GM06990 (cell line): ENCODE data around the gene JAKMIP2.

Source experiments
- DNase-seq: peaks from one replicate; pipeline ENCODE4 v3.0.0-alpha.2; 2011; ENCODE audit not compliant: insufficient read length; ENCODE audit errors: extremely low read depth
- H3K27me3 ChIP-seq: replicated peaks from 2 replicates; pipeline ENCODE4 v1.6.0; 2011; ENCODE audit warnings: low read length; ENCODE audit not compliant: control insufficient read depth, insufficient read depth
- H3K36me3 ChIP-seq: 2 replicates; pipeline ENCODE4 v1.5.1; 2011; ENCODE audit warnings: low read length; ENCODE audit not compliant: control insufficient read depth, insufficient read depth
- H3K4me3 ChIP-seq: replicated peaks from 2 replicates; pipeline ENCODE4 v1.5.1; 2011; ENCODE audit warnings: low read depth, mild to moderate bottlenecking, control low read depth, low read length
- TF ChIP-seq, protein P1 (sequence below): IDR thresholded peaks from 2 replicates; pipeline ENCODE4 v1.5.1; 2011; ENCODE audit warnings: low read length, control low read depth, mild to moderate bottlenecking, inconsistent platforms; ENCODE audit not compliant: insufficient read depth, poor library complexity, severe bottlenecking

JAKMIP2 gene

DNA sequence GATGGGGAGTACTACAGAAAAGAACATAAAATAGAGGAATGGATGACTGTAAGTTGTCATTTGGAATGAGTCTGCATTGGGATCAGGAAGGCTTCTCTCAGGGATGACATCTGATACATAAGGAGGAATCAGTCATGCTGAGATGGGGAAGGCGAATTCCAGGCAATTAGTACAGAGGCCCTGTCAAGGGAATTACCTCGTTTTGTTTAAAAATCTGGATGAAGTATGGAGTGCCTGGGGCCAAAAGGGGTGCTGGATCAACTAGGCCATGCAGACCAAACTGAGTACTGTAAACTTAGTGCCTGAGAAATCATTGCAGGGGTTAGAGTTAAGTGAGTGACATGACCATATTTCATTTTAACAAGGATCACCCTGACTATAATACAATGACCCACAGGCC lies 30.5 kb downstream of the JAKMIP2 start:
- TF ChIP-seq, protein P1, sequence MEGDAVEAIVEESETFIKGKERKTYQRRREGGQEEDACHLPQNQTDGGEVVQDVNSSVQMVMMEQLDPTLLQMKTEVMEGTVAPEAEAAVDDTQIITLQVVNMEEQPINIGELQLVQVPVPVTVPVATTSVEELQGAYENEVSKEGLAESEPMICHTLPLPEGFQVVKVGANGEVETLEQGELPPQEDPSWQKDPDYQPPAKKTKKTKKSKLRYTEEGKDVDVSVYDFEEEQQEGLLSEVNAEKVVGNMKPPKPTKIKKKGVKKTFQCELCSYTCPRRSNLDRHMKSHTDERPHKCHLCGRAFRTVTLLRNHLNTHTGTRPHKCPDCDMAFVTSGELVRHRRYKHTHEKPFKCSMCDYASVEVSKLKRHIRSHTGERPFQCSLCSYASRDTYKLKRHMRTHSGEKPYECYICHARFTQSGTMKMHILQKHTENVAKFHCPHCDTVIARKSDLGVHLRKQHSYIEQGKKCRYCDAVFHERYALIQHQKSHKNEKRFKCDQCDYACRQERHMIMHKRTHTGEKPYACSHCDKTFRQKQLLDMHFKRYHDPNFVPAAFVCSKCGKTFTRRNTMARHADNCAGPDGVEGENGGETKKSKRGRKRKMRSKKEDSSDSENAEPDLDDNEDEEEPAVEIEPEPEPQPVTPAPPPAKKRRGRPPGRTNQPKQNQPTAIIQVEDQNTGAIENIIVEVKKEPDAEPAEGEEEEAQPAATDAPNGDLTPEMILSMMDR = no peak
- DNase-seq = no peak
- Histone ChIP-seq H3K36me3 (no peaks in the 10 kb centered on the region), H3K27me3 (no peaks in the 10 kb centered on the region), H3K4me3 (no peak overlapping the region)

DNA sequence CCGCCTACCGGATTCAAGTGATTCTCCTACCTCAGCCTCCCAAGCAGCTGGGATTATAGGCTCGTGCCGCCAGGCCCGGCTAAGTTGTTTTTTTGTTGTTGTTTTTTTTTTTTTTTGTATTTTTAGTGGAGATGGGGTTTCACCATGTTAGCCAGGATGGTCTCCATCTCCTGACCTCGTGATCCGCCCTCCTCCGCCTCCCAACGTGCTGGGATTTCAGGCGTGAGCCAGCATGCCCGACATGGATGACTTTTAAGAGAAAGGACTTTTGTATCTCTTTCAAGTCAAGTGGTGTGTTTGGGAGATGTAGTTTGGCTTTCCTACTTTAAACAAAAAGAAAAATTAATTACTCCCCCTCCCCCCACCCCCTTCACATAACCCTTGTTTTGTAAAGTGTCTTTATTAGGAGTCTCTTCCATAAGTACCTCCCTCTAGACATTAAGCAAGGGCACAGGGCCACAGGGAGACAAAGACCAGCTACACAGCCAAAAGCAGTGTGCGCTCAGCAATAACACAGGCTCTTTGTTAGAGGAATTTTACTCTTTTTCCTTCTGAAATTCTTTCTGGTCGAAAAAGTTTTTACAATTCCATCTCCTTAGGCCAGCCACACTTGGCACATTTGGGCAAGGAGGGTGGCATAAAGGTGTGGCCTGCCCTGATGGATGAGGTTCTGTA lies 31.2 kb downstream of the JAKMIP2 start:
- no peaks in the 10 kb centered on the region for H3K36me3 ChIP-seq
- TF ChIP-seq, protein P1 = no peak
- no peak overlapping the region for H3K4me3 ChIP-seq
- DNase-seq = no peak
- H3K27me3 ChIP-seq = no peaks in the 10 kb centered on the region

DNA sequence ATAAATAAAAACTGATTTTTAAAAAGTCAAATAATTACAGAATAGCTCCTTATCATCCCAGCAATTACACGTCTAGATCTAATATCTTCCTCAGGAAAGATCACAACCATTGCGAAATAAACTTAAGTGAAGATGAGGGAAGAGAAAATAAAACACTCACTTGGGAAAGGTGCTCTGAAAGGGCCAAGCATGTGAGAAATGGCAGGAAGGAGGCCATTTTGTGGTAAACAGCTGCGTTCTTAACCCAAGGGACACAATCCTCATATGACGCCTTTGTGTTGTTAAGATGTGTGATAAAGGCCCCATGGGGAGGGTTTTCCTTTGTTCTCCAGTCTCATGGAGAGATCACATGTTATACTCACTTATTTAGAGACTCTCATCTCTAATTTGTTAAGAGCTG lies 32.5 kb downstream of the JAKMIP2 start:
- Histone ChIP-seq H3K4me3 (no peak overlapping the region), H3K27me3 (no peaks in the 10 kb centered on the region), H3K36me3 (no peaks in the 10 kb centered on the region)
- DNase-seq = no peak
- TF ChIP-seq, protein P1 = no peak

DNA sequence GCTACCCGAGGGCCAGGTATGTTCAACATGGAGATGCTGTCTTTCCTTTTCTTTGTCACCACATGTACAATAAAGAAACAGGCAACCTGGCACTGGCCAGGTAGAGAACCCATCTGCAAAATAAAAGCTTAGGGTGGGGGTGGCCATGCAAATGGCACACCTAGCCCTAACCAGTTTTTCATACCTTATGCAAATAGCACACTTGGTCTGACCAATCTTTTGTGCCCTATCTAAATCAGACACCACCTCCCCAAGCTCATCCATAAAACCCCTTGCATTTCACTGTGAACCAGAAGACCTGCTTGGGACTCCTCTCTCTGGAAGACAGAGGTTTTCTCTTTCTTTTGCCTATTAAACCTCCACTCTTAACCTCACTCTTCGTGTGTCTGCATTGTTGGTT lies 33.9 kb downstream of the JAKMIP2 start:
- Histone ChIP-seq H3K36me3 (no peaks in the 10 kb centered on the region), H3K27me3 (no peaks in the 10 kb centered on the region), H3K4me3 (no peak overlapping the region)
- TF ChIP-seq, protein P1 = no peak
- DNase-seq = no peak

DNA sequence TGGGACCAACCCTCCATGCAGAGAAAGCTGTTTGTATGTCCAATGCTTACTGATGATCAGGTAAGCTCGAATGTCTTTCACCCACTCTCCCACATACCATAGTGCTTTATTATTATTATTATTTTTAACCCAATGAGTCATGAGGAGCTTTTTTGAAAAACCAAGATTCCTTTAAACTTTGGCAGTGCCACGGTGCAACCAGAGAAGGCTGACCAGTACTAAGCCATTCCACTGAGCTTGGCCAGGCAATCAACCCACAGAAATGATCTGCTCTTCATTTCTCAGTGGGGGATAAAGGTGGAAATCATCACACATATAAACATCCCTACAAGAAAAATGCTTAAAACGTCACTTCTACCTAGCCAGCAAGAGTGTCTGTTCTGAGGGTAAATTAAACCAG lies 35.5 kb downstream of the JAKMIP2 start:
- Histone ChIP-seq H3K27me3 (no peaks in the 10 kb centered on the region), H3K36me3 (no peaks in the 10 kb centered on the region), H3K4me3 (no peak overlapping the region)
- no peak for DNase-seq
- TF ChIP-seq, protein P1 = no peak

DNA sequence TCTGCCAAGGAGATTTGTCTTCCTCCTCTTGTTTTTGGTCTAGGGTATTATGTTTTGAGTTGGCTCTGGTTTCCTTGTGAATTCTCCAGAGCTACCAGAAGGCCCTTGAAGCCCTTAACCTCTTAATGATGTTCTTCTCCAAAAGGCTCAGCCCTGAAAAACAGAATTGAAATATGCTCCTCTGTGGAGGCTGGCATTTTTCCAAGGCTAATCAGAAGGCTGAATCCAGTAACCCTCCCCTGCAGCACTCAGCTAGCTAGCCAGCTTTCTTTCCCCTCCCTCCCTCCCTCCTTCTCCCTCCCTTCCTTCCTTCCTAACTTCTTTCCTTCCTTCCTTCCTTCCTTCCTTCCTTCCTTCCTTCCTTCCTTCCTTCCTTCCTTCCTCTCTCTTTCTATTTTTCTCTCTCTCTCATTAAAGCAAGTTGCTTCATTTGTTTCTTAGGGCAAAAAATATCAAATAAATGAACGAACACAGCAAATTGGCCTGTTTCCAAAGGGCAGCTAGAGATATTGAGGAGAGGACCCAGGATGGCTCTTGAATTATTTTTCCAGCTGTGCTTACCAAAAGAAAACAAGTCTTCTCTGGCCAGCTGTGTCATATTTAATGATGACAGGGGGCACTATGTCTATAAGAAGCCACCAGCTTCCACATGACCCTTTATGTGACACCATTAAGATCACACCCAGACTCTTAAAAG lies 38.7 kb downstream of the JAKMIP2 start:
- TF ChIP-seq, protein P1 = no peak
- DNase-seq = no peak
- Histone ChIP-seq H3K27me3 (no peaks in the 10 kb centered on the region), H3K4me3 (no peak overlapping the region), H3K36me3 (no peaks in the 10 kb centered on the region)
